Astrocyte of the cerebellum (primary cell): Measurements from ENCODE around the gene SFMBT1.

Experiments used
- DNase-seq: peaks from one replicate; pipeline ENCODE4 v3.0.0-alpha.2; 2011; ENCODE audit warnings: low read depth
- H3K4me3 ChIP-seq: 2 replicates; pipeline ENCODE4 v1.5.1; 2011; ENCODE audit warnings: mild to moderate bottlenecking, low read depth, low read length, moderate library complexity
- CTCF ChIP-seq: IDR thresholded peaks from 2 replicates; pipeline ENCODE4 v1.5.1; 2012; ENCODE audit warnings: low read length, low read depth, moderate library complexity, mild to moderate bottlenecking; ENCODE audit errors: missing control alignments
- in situ Hi-C: cut with HindIII; loops from 2 replicates; pipeline ENCODE4 v1.10.0; 2017; ENCODE audit warnings: low sequenced_read_pairs

Gene SFMBT1

GRCh38 chr3:53016236-53016635 lies 29.6 kb downstream of the SFMBT1 start:
- in situ Hi-C loops = no loop called here
- no peak overlapping the region for H3K4me3 ChIP-seq
- TF ChIP-seq CTCF = no peak
- DNase-seq = no peak

GRCh38 chr3:53011324-53011723 lies 34.5 kb downstream of the SFMBT1 start:
- TF ChIP-seq CTCF = no peak
- in situ Hi-C loops = no loop called here
- no peak for DNase-seq
- H3K4me3 ChIP-seq = no peak overlapping the region

- no peak for DNase-seq
- no peak for TF ChIP-seq CTCF
- H3K4me3 ChIP-seq = no peak overlapping the region
- in situ Hi-C loops = no loop called here
Measured at GRCh38 chr3:53009826-53010539, 35.9 kb downstream of the SFMBT1 start.

- in situ Hi-C loops = no loop called here
- no peak overlapping the region for H3K4me3 ChIP-seq
- TF ChIP-seq CTCF = no peak
- no peak for DNase-seq
Measured at GRCh38 chr3:53008932-53009331, 36.9 kb downstream of the SFMBT1 start.

- no peak for TF ChIP-seq CTCF
- DNase-seq = no peak
- in situ Hi-C loops = no loop called here
- no peak overlapping the region for H3K4me3 ChIP-seq
Measured at GRCh38 chr3:53005854-53006513, 39.9 kb downstream of the SFMBT1 start.

GRCh38 chr3:53005338-53005737 lies 40.5 kb downstream of the SFMBT1 start:
- in situ Hi-C loops = no loop called here
- no peak for DNase-seq

More at GRCh38 chr3:53005338-53005737, 40.5 kb downstream of the SFMBT1 start:
- no peak overlapping the region for H3K4me3 ChIP-seq
- no peak for TF ChIP-seq CTCF
